HEK293 (cell line): ENCODE measurements around the gene PNPLA6.

Experiments
- CTCF ChIA-PET: fragments of 350-600 bp; formaldehyde crosslinking; extraction: SDS; loops from one replicate; lab custom pipeline; 2021; ENCODE audit warnings: antibody characterized with exemption; lab: Yijun Ruan, JAX
- POLR2A ChIA-PET: fragments of 300-600 bp; formaldehyde crosslinking; extraction: SDS; loops from one replicate; lab custom pipeline; 2020; ENCODE audit warnings: antibody characterized with exemption, inconsistent platforms; lab: Yijun Ruan, JAX
- H3K27ac ChIP-seq: fragments of 200-500 bp; sonication (Bioruptor generic); 2 replicates; pipeline ENCODE4 v1.5.1; 2014; ENCODE audit warnings: low read depth, low read length, control low read depth, inconsistent platforms; ENCODE audit errors: extremely low read depth
- H3K36me3 ChIP-seq, 2 experiments: fragments of 200-500 bp in 1 of 2; sonication (Bioruptor generic) in 1 of 2; 1 replicate in 1 of 2; 2 replicates in 1 of 2; pipeline ENCODE4 v1.5.1; 2014 to 2017; ENCODE audit warnings: inconsistent platforms in 2 of 2, low read length in 2 of 2; ENCODE audit not compliant: control insufficient read depth in 2 of 2, insufficient read depth in 1 of 2
- H3K4me1 ChIP-seq: fragments of 200-500 bp; sonication (Bioruptor generic); 2 replicates; pipeline ENCODE4 v1.5.1; 2014; ENCODE audit warnings: mild to moderate bottlenecking, low read length, inconsistent platforms; ENCODE audit not compliant: control insufficient read depth, insufficient read depth
- H3K4me3 ChIP-seq: 2 replicates; pipeline ENCODE4 v1.5.1; 2011; ENCODE audit warnings: low read depth, mild to moderate bottlenecking, control low read depth, low read length, moderate library complexity
- H3K9me3 ChIP-seq: fragments of 200-500 bp; sonication (Bioruptor generic); 2 replicates; pipeline ENCODE4 v1.5.1; 2014; ENCODE audit warnings: low read depth, low read length, inconsistent platforms; ENCODE audit not compliant: control insufficient read depth, insufficient read depth
- BCL11B ChIP-seq: fragments of 450-650 bp; formaldehyde crosslinking; IDR thresholded peaks from 2 replicates; pipeline ENCODE4 v1.5.1; 2016; ENCODE audit warnings: low read depth, missing biosample characterization, missing genetic modification characterization
- HOXA7 ChIP-seq: sonication (generic); formaldehyde crosslinking; IDR thresholded peaks from 2 replicates; pipeline ENCODE4 v1.8.1; 2022; ENCODE audit warnings: missing genetic modification reagents, borderline replicate concordance
- KLF17 ChIP-seq: fragments of 450-650 bp; formaldehyde crosslinking; IDR thresholded peaks from 2 replicates; pipeline ENCODE4 v1.5.1; 2016; ENCODE audit warnings: missing biosample characterization, missing genetic modification characterization
- KLF7 ChIP-seq: fragments of 450-650 bp; formaldehyde crosslinking; IDR thresholded peaks from 2 replicates; pipeline ENCODE4 v1.5.1; 2016; ENCODE audit warnings: missing biosample characterization, missing genetic modification characterization, borderline replicate concordance
- SCRT1 ChIP-seq: fragments of 450-650 bp; formaldehyde crosslinking; IDR thresholded peaks from 2 replicates; pipeline ENCODE4 v1.5.1; 2016; ENCODE audit warnings: missing biosample characterization, missing genetic modification characterization, borderline replicate concordance
- WT1 ChIP-seq: fragments of 450-650 bp; formaldehyde crosslinking; IDR thresholded peaks from 2 replicates; pipeline ENCODE4 v1.5.1; 2016; ENCODE audit warnings: missing biosample characterization, missing genetic modification characterization
- YY1 ChIP-seq: fragments of 450-650 bp; formaldehyde crosslinking; IDR thresholded peaks from 2 replicates; pipeline ENCODE4 v1.5.1; 2018; ENCODE audit warnings: missing biosample characterization, missing genetic modification characterization
- ZBTB11 ChIP-seq: fragments of 450-650 bp; formaldehyde crosslinking; conservative IDR thresholded peaks from 2 replicates; pipeline ENCODE4 v1.5.1; 2016; ENCODE audit warnings: low read depth, missing biosample characterization, missing genetic modification characterization
- ZBTB17 ChIP-seq: fragments of 450-650 bp; formaldehyde crosslinking; IDR thresholded peaks from 2 replicates; pipeline ENCODE4 v1.5.1; 2016; ENCODE audit warnings: missing biosample characterization, missing genetic modification characterization
- ZBTB49 ChIP-seq: fragments of 450-650 bp; formaldehyde crosslinking; IDR thresholded peaks from 2 replicates; pipeline ENCODE4 v1.5.1; 2016; ENCODE audit warnings: missing biosample characterization, missing genetic modification characterization, low read depth
- ZFP3 ChIP-seq: fragments of 450-650 bp; formaldehyde crosslinking; IDR thresholded peaks from 2 replicates; pipeline ENCODE4 v1.5.1; 2016; ENCODE audit warnings: low read depth, missing biosample characterization, missing genetic modification characterization
- ZNF148 ChIP-seq: fragments of 450-650 bp; formaldehyde crosslinking; IDR thresholded peaks from 2 replicates; pipeline ENCODE4 v1.5.0; 2017; ENCODE audit warnings: missing biosample characterization, missing genetic modification characterization, borderline replicate concordance
- ZNF157 ChIP-seq: fragments of 450-650 bp; formaldehyde crosslinking; IDR thresholded peaks from 2 replicates; pipeline ENCODE4 v1.5.1; 2016; ENCODE audit warnings: missing biosample characterization, missing genetic modification characterization
- ZNF184 ChIP-seq: fragments of 450-650 bp; IDR thresholded peaks from 2 replicates; pipeline ENCODE4 v1.5.1; 2018; ENCODE audit warnings: missing biosample characterization, mild to moderate bottlenecking, missing genetic modification characterization
- ZNF23 ChIP-seq: fragments of 450-650 bp; formaldehyde crosslinking; IDR thresholded peaks from 2 replicates; pipeline ENCODE4 v1.5.1; 2016; ENCODE audit warnings: missing biosample characterization, missing genetic modification characterization, borderline replicate concordance
- ZNF302 ChIP-seq: fragments of 450-650 bp; formaldehyde crosslinking; IDR thresholded peaks from 2 replicates; pipeline ENCODE4 v1.5.1; 2016; ENCODE audit warnings: missing biosample characterization, missing genetic modification characterization, low read depth
- ZNF335 ChIP-seq: fragments of 450-650 bp; formaldehyde crosslinking; conservative IDR thresholded peaks from 2 replicates; pipeline ENCODE4 v1.5.1; 2016; ENCODE audit warnings: missing biosample characterization, missing genetic modification characterization
- ZNF354C ChIP-seq: fragments of 450-650 bp; formaldehyde crosslinking; IDR thresholded peaks from 2 replicates; pipeline ENCODE4 v1.5.1; 2016; ENCODE audit warnings: missing biosample characterization, missing genetic modification characterization, low read depth, borderline replicate concordance
- ZNF433 ChIP-seq: fragments of 450-650 bp; formaldehyde crosslinking; IDR thresholded peaks from 2 replicates; pipeline ENCODE4 v1.5.1; 2016; ENCODE audit warnings: missing biosample characterization, missing genetic modification characterization, low read depth
- ZNF560 ChIP-seq: fragments of 450-650 bp; formaldehyde crosslinking; IDR thresholded peaks from 2 replicates; pipeline ENCODE4 v1.5.1; 2017; ENCODE audit warnings: missing biosample characterization, missing genetic modification characterization, borderline replicate concordance
- ZNF596 ChIP-seq: fragments of 450-650 bp; IDR thresholded peaks from 2 replicates; pipeline ENCODE4 v1.5.0; 2018; ENCODE audit warnings: missing biosample characterization, mild to moderate bottlenecking, missing genetic modification characterization, moderate library complexity

The PNPLA6 gene

GRCh38 chr19:7564866-7565265 is 29.3 kb downstream of the PNPLA6 start:
- Histone ChIP-seq H3K4me3 (no peak overlapping the region), H3K4me1 (no peaks in the 10 kb centered on the region), H3K9me3 (no peaks in the 10 kb centered on the region), H3K36me3 (no peaks in the 10 kb centered on the region; a peak in 1 of 3 replicates), H3K27ac (no peak overlapping the region)
- ChIA-PET CTCF (interaction anchor here (0.7 to 4.0 kb wide), 5 partner anchors 17 to 235 kb away, joined by 3 to 80 read pairs (median 5); partner anchors contain the start of gene TRAPPC5), POLR2A (no interaction called here)
- TF ChIP-seq ZNF23 (tag by site-specific recombination) (no peak), ZNF433 (tag by site-specific recombination) (no peak), ZNF335 (no peak), HOXA7 (no peak), BCL11B (tag by site-specific recombination) (no peak), KLF17 (tag by site-specific recombination) (no peak), YY1 (tag by site-specific recombination) (no peak), WT1 (tag by site-specific recombination) (no peak), SCRT1 (tag by site-specific recombination) (no peak), ZNF148 (tag by site-specific recombination) (no peak), ZBTB17 (no peak), ZFP3 (tag by site-specific recombination) (no peak)

GRCh38 chr19:7565332-7565731 is 29.8 kb downstream of the PNPLA6 start:
- Histone ChIP-seq H3K27ac (no peak overlapping the region), H3K4me3 (no peak overlapping the region), H3K9me3 (no peaks in the 10 kb centered on the region), H3K4me1 (no peaks in the 10 kb centered on the region), H3K36me3 (no peaks in the 10 kb centered on the region; a peak in 1 of 3 replicates)
- CTCF ChIA-PET = interaction anchor here (0.7 to 4.0 kb wide), 4 partner anchors 16 to 234 kb away, joined by 3 to 80 read pairs (median 8); partner anchors contain the start of gene TRAPPC5
- no peak for TF ChIP-seq ZNF184 (tag by site-specific recombination)
- POLR2A ChIA-PET = no interaction called here

- POLR2A ChIA-PET = no interaction called here
- Histone ChIP-seq H3K4me1 (no peaks in the 10 kb centered on the region), H3K9me3 (no peaks in the 10 kb centered on the region), H3K4me3 (no peak overlapping the region), H3K27ac (no peak overlapping the region), H3K36me3 (no peaks in the 10 kb centered on the region)
- CTCF ChIA-PET = interaction anchor here (0.8 to 2.8 kb wide), 2 partner anchors 12 kb away, joined by 4 to 21 read pairs; no protein-coding TSS in a partner anchor
- TF ChIP-seq ZNF157 (no peak), ZNF354C (tag by site-specific recombination) (no peak), ZNF302 (tag by site-specific recombination) (no peak), ZBTB11 (tag by site-specific recombination) (no peak), ZNF596 (tag by site-specific recombination) (no peak), SCRT1 (tag by site-specific recombination) (no peak), ZNF23 (tag by site-specific recombination) (no peak), ZBTB49 (no peak), KLF7 (tag by site-specific recombination) (no peak), ZNF560 (tag by site-specific recombination) (no peak)
These were observed 35.2 kb downstream of the PNPLA6 start for GRCh38 chr19:7570761-7571160.
